GM12892 (cell line): ENCODE data around the gene ZNF511.

Experiments
- POLR2A ChIP-seq: IDR thresholded peaks from 2 replicates; pipeline ENCODE4 v1.6.1; 2011; ENCODE audit warnings: low read depth, low read length, control low read depth
- POLR2AphosphoS5 ChIP-seq: IDR thresholded peaks from 2 replicates; pipeline ENCODE4 v1.6.1; 2011; ENCODE audit warnings: low read depth, low read length, control low read depth
- TAF1 ChIP-seq: IDR thresholded peaks from 2 replicates; pipeline ENCODE4 v1.6.1; 2011; ENCODE audit warnings: low read depth, mild to moderate bottlenecking, control low read depth, low read length, borderline replicate concordance

- TF ChIP-seq POLR2AphosphoS5 (no peak), POLR2A (no peak), TAF1 (no peak)
Observed at GRCh38 chr10:133347710-133348517, 39.2 kb downstream of the ZNF511 start.
